SH-SY5Y (cell line): ENCODE measurements around the gene GJB6.

Source experiments
- GATA2 ChIP-seq: IDR thresholded peaks from 2 replicates; pipeline ENCODE4 v1.6.1; 2011; ENCODE audit warnings: mild to moderate bottlenecking, low read depth, low read length
- GATA3 ChIP-seq: IDR thresholded peaks from 2 replicates; pipeline ENCODE4 v1.6.1; 2011; ENCODE audit warnings: low read depth, mild to moderate bottlenecking, low read length, moderate library complexity

DNA sequence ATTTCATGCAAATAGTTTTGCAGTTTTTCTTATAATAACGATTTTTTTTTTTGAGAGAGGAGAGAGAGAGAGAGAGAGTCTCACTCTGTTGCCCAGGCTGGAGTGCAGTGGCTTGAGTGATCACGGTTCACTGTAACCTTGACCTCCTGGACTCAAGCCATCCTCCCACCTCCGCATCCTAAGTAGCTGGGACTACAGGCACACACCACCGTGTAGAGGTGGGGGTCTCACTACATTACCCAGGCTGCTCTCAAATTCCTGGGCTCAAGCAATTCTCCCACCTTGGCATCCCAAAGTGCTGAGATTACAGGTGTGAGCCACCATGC lies 26.8 kb upstream of the GJB6 start:
- TF ChIP-seq GATA2 (no peak), GATA3 (no peak)
